ENCODE results near the gene CEPT1. TPM values are rescaled to one million over a fixed set of nuclear protein-coding genes. Genes with fewer than 3 reads are reported as not detected.

CEPT1 gene
- total and polyA plus RNA-seq, 9 of the 15 experiments (the other 6 are each of a cell fraction or from before 2014, with no cell fraction given) = 24.4 to 72.6 (median 42.4) TPM

DNA sequence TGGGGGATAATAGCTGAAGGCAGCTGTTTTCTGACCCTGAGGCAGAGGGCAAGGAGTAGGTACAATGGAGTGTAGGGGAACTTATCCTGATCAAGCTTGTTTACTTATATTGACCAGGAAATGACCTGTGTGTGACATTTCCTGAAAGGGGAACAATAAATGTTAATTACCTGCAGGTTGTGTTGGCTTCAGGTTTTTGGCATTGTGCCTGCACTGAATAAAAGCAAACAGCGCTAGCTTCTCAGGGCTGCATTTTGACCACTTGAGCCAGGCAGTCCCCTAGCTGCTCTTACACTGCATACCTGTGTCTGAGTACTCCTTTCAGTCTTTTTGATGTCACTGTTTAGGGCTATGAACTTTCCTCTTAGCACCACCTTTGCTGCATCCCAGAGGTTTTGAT lies 40.7 kb upstream of the CEPT1 start (continued):
- TF ChIP-seq MAFG (tag; conservative IDR thresholded peaks at IDR 0.05) (no peak), HNRNPH1 (optimal IDR thresholded peaks at IDR 0.05; ENCODE audit: low read depth, low read length) (no peak), TAF1 (IDR thresholded peaks at IDR 0.05; ENCODE audit: control insufficient read depth, extremely low read depth, insufficient read depth, low read length, severe bottlenecking) (no peak), FOXJ2 (tag; IDR thresholded peaks at IDR 0.05) (no peak), HNRNPL (IDR thresholded peaks at IDR 0.05; ENCODE audit: low read depth, low read length) (no peak), MAX (CRISPR knock-in tag; IDR thresholded peaks at IDR 0.05) (no peak), ZNF41 (CRISPR knock-in tag; conservative IDR thresholded peaks at IDR 0.05) (no peak), ZNF146 (CRISPR knock-in tag; IDR thresholded peaks at IDR 0.05; ENCODE audit: unreplicated experiment) (no peak), NFIC (IDR thresholded peaks at IDR 0.05) (peak; percentile 93), ZNF77 (CRISPR knock-in tag; IDR thresholded peaks at IDR 0.05) (no peak), ZNF133 (CRISPR knock-in tag; IDR thresholded peaks at IDR 0.05) (no peak), CBFA2T3 (IDR thresholded peaks at IDR 0.05) (peak; percentile 39; the same call in 1 of the 2 replicates), PTBP1 (IDR thresholded peaks at IDR 0.05; ENCODE audit: low read depth, low read length) (no peak), MEF2D (tag; conservative IDR thresholded peaks at IDR 0.05; ENCODE audit: low read depth) (no peak), ZNF175 (CRISPR knock-in tag; IDR thresholded peaks at IDR 0.05; ENCODE audit: low read depth) (no peak), ZNF766 (CRISPR knock-in tag; conservative IDR thresholded peaks at IDR 0.05) (no peak), CREB5 (CRISPR knock-in tag; IDR thresholded peaks at IDR 0.05) (no peak), FOXA3 (CRISPR knock-in tag; conservative IDR thresholded peaks at IDR 0.05 in 1 of 2, IDR thresholded peaks at IDR 0.05 in 1 of 2) (peak; percentile 59 to 70; a peak in 2 of 4 replicates), TRIM28 (IDR thresholded peaks at IDR 0.05) (peak; percentile 90), FOXK2 (conservative IDR thresholded peaks at IDR 0.05 in 1 of 2, IDR thresholded peaks at IDR 0.05 in 1 of 2; ENCODE audit: low read depth in 2 of 2) (peak; percentile 49 to 68; a peak in 2 of 4 replicates), GATAD2A (IDR thresholded peaks at IDR 0.05) (no peak), ZNF785 (CRISPR knock-in tag; IDR thresholded peaks at IDR 0.05) (no peak), HLTF (IDR thresholded peaks at IDR 0.05) (no peak), TSHZ1 (CRISPR knock-in tag; IDR thresholded peaks at IDR 0.05) (no peak)
- TF ChIP-seq, protein P1, sequence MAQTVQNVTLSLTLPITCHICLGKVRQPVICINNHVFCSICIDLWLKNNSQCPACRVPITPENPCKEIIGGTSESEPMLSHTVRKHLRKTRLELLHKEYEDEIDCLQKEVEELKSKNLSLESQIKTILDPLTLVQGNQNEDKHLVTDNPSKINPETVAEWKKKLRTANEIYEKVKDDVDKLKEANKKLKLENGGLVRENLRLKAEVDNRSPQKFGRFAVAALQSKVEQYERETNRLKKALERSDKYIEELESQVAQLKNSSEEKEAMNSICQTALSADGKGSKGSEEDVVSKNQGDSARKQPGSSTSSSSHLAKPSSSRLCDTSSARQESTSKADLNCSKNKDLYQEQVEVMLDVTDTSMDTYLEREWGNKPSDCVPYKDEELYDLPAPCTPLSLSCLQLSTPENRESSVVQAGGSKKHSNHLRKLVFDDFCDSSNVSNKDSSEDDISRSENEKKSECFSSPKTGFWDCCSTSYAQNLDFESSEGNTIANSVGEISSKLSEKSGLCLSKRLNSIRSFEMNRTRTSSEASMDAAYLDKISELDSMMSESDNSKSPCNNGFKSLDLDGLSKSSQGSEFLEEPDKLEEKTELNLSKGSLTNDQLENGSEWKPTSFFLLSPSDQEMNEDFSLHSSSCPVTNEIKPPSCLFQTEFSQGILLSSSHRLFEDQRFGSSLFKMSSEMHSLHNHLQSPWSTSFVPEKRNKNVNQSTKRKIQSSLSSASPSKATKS (CRISPR knock-in tag; IDR thresholded peaks at IDR 0.05) = no peak

All from K562 (cell line).